ENCODE measurements around the gene DRAP1. TPM values are rescaled to one million over a fixed set of nuclear protein-coding genes. Genes with fewer than 3 reads are reported as not detected.

DRAP1 gene
- total RNA-seq, 4 donors from 2014 or later: 96.7 to 146 (median 110) TPM

GRCh38 chr11:65903068-65903481, 16.2 kb upstream of the DRAP1 start:
- no peak overlapping the region for H3K27ac ChIP-seq
- in situ Hi-C loops (cut with MboI; ENCODE audit: low sequenced_read_pairs in 4 of 4): no loop called here
- no peak for DNase-seq

GRCh38 chr11:65903715-65904114, 15.5 kb upstream of the DRAP1 start:
- intact Hi-C loops (cut with DNase I; ENCODE audit: low total_unique reads): no loop called here

More at GRCh38 chr11:65903068-65903481, 16.2 kb upstream of the DRAP1 start:
- TF ChIP-seq POLR2A (IDR thresholded peaks at IDR 0.05): no peak
- TF ChIP-seq CTCF (IDR thresholded peaks at IDR 0.05 in 4 of 5, conservative IDR thresholded peaks at IDR 0.05 in 1 of 5): no peak
- Histone ChIP-seq H3K9me3 (no peaks in the 10 kb centered on the region), H3K4me3 (no peak overlapping the region), H3K4me1 (peaks cover 0 to 10% of the 10 kb centered on the region in 2 donors), H3K27me3 (peaks cover 12 to 26% (median 16%) of the 10 kb centered on the region in 3 donors), H3K36me3 (no peaks in the 10 kb centered on the region)
- intact Hi-C loops (cut with DNase I; ENCODE audit: low total_unique reads): no loop called here
- no peak for ATAC-seq

GRCh38 chr11:65906602-65907001, 12.6 kb upstream of the DRAP1 start:
- in situ Hi-C loops (cut with MboI; ENCODE audit: low sequenced_read_pairs in 4 of 4) (no loop called here), intact Hi-C loops (cut with DNase I; ENCODE audit: low total_unique reads) (no loop called here)
- H3K4me3 ChIP-seq: no peak overlapping the region
- DNase-seq (no peak), ATAC-seq (no peak)
- no peaks in the 10 kb centered on the region for H3K36me3 ChIP-seq
- TF ChIP-seq POLR2A (IDR thresholded peaks at IDR 0.05) (no peak), CTCF (IDR thresholded peaks at IDR 0.05 in 4 of 5, conservative IDR thresholded peaks at IDR 0.05 in 1 of 5) (no peak)
- no peak overlapping the region for H3K27ac ChIP-seq
- peaks cover 0 to 6% (median 3%) of the 10 kb centered on the region in 3 donors for H3K27me3 ChIP-seq
- H3K4me1 ChIP-seq: peaks cover 1 to 4% of the 10 kb centered on the region in 2 donors
- no peaks in the 10 kb centered on the region for H3K9me3 ChIP-seq

More at GRCh38 chr11:65903715-65904114, 15.5 kb upstream of the DRAP1 start:
- H3K36me3 ChIP-seq: no peaks in the 10 kb centered on the region
- H3K4me3 ChIP-seq: no peak overlapping the region
- peaks cover 11 to 20% (median 12%) of the 10 kb centered on the region in 3 donors for H3K27me3 ChIP-seq
- H3K27ac ChIP-seq: no peak overlapping the region
- peaks cover 0 to 10% of the 10 kb centered on the region in 2 donors for H3K4me1 ChIP-seq
- H3K9me3 ChIP-seq: no peaks in the 10 kb centered on the region
- no peak for ATAC-seq
- no peak for DNase-seq
- in situ Hi-C loops (cut with MboI; ENCODE audit: low sequenced_read_pairs in 4 of 4): no loop called here
- TF ChIP-seq CTCF (IDR thresholded peaks at IDR 0.05 in 4 of 5, conservative IDR thresholded peaks at IDR 0.05 in 1 of 5) (no peak), POLR2A (IDR thresholded peaks at IDR 0.05) (no peak)

- no peak for ATAC-seq
- Histone ChIP-seq H3K27ac (no peak overlapping the region), H3K9me3 (no peaks in the 10 kb centered on the region), H3K4me3 (no peak overlapping the region), H3K36me3 (no peaks in the 10 kb centered on the region), H3K4me1 (peaks cover 4 to 7% of the 10 kb centered on the region in 2 donors), H3K27me3 (peaks cover 0 to 6% (median 3%) of the 10 kb centered on the region in 3 donors)
- no peak for TF ChIP-seq CTCF (IDR thresholded peaks at IDR 0.05 in 4 of 5, conservative IDR thresholded peaks at IDR 0.05 in 1 of 5)
- DNase-seq: no peak
- intact Hi-C loops (cut with DNase I; ENCODE audit: low total_unique reads): no loop called here
- in situ Hi-C loops (cut with MboI; ENCODE audit: low sequenced_read_pairs in 4 of 4): no loop called here
These were observed 11.3 kb upstream of the DRAP1 start for GRCh38 chr11:65907878-65908277.
